Left ventricle myocardium superior (tissue), 1 donor: ENCODE measurements around the gene TRIM22. TPM values are rescaled to one million over a fixed set of nuclear protein-coding genes. Genes with fewer than 3 reads are reported as not detected.
A peak's percentile ranks its signal among the peaks of the same experiment; 100 is the strongest.
"Not testable (repeated sequence)": the region's sequence is repeated elsewhere in the genome, so short reads cannot be mapped to it uniquely, and the experiment has no call there.

Experiments
- ATAC-seq: fragments of 200-7000 bp; cut with Tn5 transposase; one replicate; pipeline ENCODE4 v1.9.1; 2020; ENCODE audit warnings: mild to moderate bottlenecking, moderate library complexity
- DNase-seq: peaks from one replicate; pipeline ENCODE4 v3.0.0-alpha.2; 2020
- intact Hi-C: fragments of 100-400 bp; cut with micrococcal nuclease; formaldehyde crosslinking; loops from one replicate; pipeline ENCODE4 v1.11.0; 2022
- total RNA-seq: library from RNA; stranded (reverse); fragmentation: NEBNext Ultra II Directional; extraction: Animal tissue kit (Norgen Biotek cat#: 25700); gene quantifications from one replicate; pipeline ENCODE4 v1.2.1, GENCODE V29; 2021
- donor health status: DM: no; HTN: yes; CAD: no; lungs with severe emphysema.

The TRIM22 gene
- total RNA-seq, 1 donor from 2014 or later: 19.2 TPM

- intact Hi-C loops: no loop called here
- DNase-seq: no peak
- ATAC-seq: no peak
Measured at GRCh38 chr11:5688482-5688881, 1.1 kb upstream of the TRIM22 start.

- DNase-seq (no peak), ATAC-seq (peak; percentile 79)
- intact Hi-C loops: no loop called here
Measured at GRCh38 chr11:5690216-5690615, 626 bp downstream of the TRIM22 start.

GRCh38 chr11:5690736-5691135, 1.1 kb downstream of the TRIM22 start:
- peak; percentile 38 for ATAC-seq
- intact Hi-C loops: no loop called here
- DNase-seq: no peak

- intact Hi-C loops, DNase-seq, ATAC-seq: not testable (repeated sequence)
Measured at GRCh38 chr11:5691238-5691963, 1.8 kb downstream of the TRIM22 start.

GRCh38 chr11:5691964-5692361, 2.4 kb downstream of the TRIM22 start:
- intact Hi-C loops: no loop called here

GRCh38 chr11:5694642-5695041, 5.1 kb downstream of the TRIM22 start:
- ATAC-seq: no peak
- intact Hi-C loops: no loop called here
- DNase-seq: no peak

More at GRCh38 chr11:5691964-5692361, 2.4 kb downstream of the TRIM22 start:
- DNase-seq (no peak), ATAC-seq (no peak)

- no peak for DNase-seq
- ATAC-seq: no peak
- intact Hi-C loops: no loop called here
Measured at GRCh38 chr11:5695580-5695979, 6.0 kb downstream of the TRIM22 start.

- DNase-seq: no peak
- intact Hi-C loops: no loop called here
- no peak for ATAC-seq
Measured at GRCh38 chr11:5696210-5696609, 6.6 kb downstream of the TRIM22 start.

- intact Hi-C loops: no loop called here
- DNase-seq: no peak
- ATAC-seq: no peak
Measured at GRCh38 chr11:5698281-5698680, 8.7 kb downstream of the TRIM22 start.

- no peak for ATAC-seq
- no peak for DNase-seq
- intact Hi-C loops: no loop called here
Measured at GRCh38 chr11:5700421-5701054, 10.9 kb downstream of the TRIM22 start.

- no peak for ATAC-seq
- no peak for DNase-seq
- intact Hi-C loops: no loop called here
Measured at GRCh38 chr11:5701055-5701577, 11.5 kb downstream of the TRIM22 start.

- DNase-seq (no peak), ATAC-seq (no peak)
- intact Hi-C loops: no loop called here
Measured at GRCh38 chr11:5703741-5704536, 14.3 kb downstream of the TRIM22 start.

- intact Hi-C loops: no loop called here
- DNase-seq (no peak), ATAC-seq (no peak)
Measured at GRCh38 chr11:5705688-5706087, 16.1 kb downstream of the TRIM22 start.

- DNase-seq (no peak), ATAC-seq (no peak)
- intact Hi-C loops: no loop called here
Measured at GRCh38 chr11:5712507-5712906, 22.9 kb downstream of the TRIM22 start.

GRCh38 chr11:5713695-5714094, 24.1 kb downstream of the TRIM22 start:
- ATAC-seq (no peak), DNase-seq (no peak)
- intact Hi-C loops: no loop called here

- DNase-seq, intact Hi-C loops, ATAC-seq: not testable (repeated sequence)
Measured at GRCh38 chr11:5716518-5716917, 26.9 kb downstream of the TRIM22 start.

- intact Hi-C loops: no loop called here
- no peak for ATAC-seq
- DNase-seq: no peak
Measured at GRCh38 chr11:5719703-5720495, 30.3 kb downstream of the TRIM22 start.

GRCh38 chr11:5722622-5723021, 33.0 kb downstream of the TRIM22 start:
- DNase-seq: no peak
- intact Hi-C loops: no loop called here
- no peak for ATAC-seq

- ATAC-seq (no peak), DNase-seq (no peak)
- intact Hi-C loops: no loop called here
Measured at GRCh38 chr11:5726351-5726750, 36.8 kb downstream of the TRIM22 start.
